NCI-H2081 (cell line): ENCODE measurements around the gene HOXD10.

Experiments
- DNase-seq, 2 experiments: peaks; one replicate each; lab custom pipeline; 2025; lab: John Stamatoyannopoulos, UW

HOXD10 gene

GRCh38 chr2:176136374-176137251 lies 20.0 kb downstream of the HOXD10 start:
- DNase-seq: no peak

GRCh38 chr2:176137252-176137580 lies 20.6 kb downstream of the HOXD10 start:
- DNase-seq: no peak

GRCh38 chr2:176137906-176138305 lies 21.3 kb downstream of the HOXD10 start:
- no peak for DNase-seq

GRCh38 chr2:176138526-176138922 lies 21.9 kb downstream of the HOXD10 start:
- DNase-seq: no peak

GRCh38 chr2:176138923-176139660 lies 22.5 kb downstream of the HOXD10 start:
- DNase-seq: no peak

- DNase-seq: no peak
Measured at GRCh38 chr2:176139661-176140512, 23.3 kb downstream of the HOXD10 start.

GRCh38 chr2:176140513-176141317 lies 24.1 kb downstream of the HOXD10 start:
- peak; percentile 43 to 64 for DNase-seq

GRCh38 chr2:176142281-176142680 lies 25.7 kb downstream of the HOXD10 start:
- no peak for DNase-seq

GRCh38 chr2:176145085-176145969 lies 28.7 kb downstream of the HOXD10 start:
- no peak for DNase-seq

- DNase-seq: no peak
Measured at GRCh38 chr2:176146101-176146500, 29.5 kb downstream of the HOXD10 start.

GRCh38 chr2:176146645-176147044 lies 30.1 kb downstream of the HOXD10 start:
- DNase-seq: no peak

- no peak for DNase-seq
Measured at GRCh38 chr2:176147210-176147799, 30.7 kb downstream of the HOXD10 start.

GRCh38 chr2:176147800-176148496 lies 31.4 kb downstream of the HOXD10 start:
- no peak for DNase-seq

- no peak for DNase-seq
Measured at GRCh38 chr2:176148751-176149421, 32.3 kb downstream of the HOXD10 start.

- no peak for DNase-seq
Measured at GRCh38 chr2:176149481-176149938, 32.9 kb downstream of the HOXD10 start.

- DNase-seq: no peak
Measured at GRCh38 chr2:176149939-176150583, 33.5 kb downstream of the HOXD10 start.

GRCh38 chr2:176150584-176151441 lies 34.2 kb downstream of the HOXD10 start:
- DNase-seq: no peak
